ENCODE results near the gene POLD4.

The POLD4 gene

DNA sequence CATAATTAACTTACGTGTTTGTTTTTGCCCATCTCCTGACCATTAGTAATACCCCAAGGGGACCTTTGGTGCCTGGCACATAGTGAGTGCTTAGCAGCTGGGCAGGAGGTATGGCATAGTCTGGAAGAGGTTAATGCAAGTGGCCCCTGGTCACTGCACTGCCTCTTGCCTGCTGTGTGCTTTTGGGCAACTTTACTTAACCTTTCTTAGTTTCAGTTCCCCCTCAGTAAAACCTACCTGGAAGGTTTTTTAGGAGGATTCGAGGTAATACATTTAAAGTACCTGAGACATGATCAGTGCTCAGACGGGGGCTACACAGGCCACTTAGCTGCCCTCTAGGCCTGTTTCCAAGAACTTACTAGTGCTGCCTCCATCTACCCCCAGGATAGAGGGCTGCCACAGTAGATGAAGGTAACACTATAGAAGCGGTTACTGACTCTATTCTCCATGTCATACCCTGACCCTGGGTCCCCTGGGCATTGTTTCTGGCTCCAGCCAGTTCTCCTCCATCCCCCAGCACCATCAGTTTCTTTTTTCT lies 3.3 kb downstream of the POLD4 start:
- TF ChIP-seq, protein P1, sequence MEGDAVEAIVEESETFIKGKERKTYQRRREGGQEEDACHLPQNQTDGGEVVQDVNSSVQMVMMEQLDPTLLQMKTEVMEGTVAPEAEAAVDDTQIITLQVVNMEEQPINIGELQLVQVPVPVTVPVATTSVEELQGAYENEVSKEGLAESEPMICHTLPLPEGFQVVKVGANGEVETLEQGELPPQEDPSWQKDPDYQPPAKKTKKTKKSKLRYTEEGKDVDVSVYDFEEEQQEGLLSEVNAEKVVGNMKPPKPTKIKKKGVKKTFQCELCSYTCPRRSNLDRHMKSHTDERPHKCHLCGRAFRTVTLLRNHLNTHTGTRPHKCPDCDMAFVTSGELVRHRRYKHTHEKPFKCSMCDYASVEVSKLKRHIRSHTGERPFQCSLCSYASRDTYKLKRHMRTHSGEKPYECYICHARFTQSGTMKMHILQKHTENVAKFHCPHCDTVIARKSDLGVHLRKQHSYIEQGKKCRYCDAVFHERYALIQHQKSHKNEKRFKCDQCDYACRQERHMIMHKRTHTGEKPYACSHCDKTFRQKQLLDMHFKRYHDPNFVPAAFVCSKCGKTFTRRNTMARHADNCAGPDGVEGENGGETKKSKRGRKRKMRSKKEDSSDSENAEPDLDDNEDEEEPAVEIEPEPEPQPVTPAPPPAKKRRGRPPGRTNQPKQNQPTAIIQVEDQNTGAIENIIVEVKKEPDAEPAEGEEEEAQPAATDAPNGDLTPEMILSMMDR (IDR thresholded peaks at IDR 0.05; ENCODE audit: insufficient read depth, low read length), result no peak
- no peak for TF ChIP-seq POLR2AphosphoS5 (IDR thresholded peaks at IDR 0.05; ENCODE audit: low read depth)
- no peak for TF ChIP-seq GABPA (IDR thresholded peaks at IDR 0.05; ENCODE audit: low read depth)
- no peak for TF ChIP-seq SPI1 (IDR thresholded peaks at IDR 0.05; ENCODE audit: borderline replicate concordance, low read depth)
- TF ChIP-seq, protein P2, sequence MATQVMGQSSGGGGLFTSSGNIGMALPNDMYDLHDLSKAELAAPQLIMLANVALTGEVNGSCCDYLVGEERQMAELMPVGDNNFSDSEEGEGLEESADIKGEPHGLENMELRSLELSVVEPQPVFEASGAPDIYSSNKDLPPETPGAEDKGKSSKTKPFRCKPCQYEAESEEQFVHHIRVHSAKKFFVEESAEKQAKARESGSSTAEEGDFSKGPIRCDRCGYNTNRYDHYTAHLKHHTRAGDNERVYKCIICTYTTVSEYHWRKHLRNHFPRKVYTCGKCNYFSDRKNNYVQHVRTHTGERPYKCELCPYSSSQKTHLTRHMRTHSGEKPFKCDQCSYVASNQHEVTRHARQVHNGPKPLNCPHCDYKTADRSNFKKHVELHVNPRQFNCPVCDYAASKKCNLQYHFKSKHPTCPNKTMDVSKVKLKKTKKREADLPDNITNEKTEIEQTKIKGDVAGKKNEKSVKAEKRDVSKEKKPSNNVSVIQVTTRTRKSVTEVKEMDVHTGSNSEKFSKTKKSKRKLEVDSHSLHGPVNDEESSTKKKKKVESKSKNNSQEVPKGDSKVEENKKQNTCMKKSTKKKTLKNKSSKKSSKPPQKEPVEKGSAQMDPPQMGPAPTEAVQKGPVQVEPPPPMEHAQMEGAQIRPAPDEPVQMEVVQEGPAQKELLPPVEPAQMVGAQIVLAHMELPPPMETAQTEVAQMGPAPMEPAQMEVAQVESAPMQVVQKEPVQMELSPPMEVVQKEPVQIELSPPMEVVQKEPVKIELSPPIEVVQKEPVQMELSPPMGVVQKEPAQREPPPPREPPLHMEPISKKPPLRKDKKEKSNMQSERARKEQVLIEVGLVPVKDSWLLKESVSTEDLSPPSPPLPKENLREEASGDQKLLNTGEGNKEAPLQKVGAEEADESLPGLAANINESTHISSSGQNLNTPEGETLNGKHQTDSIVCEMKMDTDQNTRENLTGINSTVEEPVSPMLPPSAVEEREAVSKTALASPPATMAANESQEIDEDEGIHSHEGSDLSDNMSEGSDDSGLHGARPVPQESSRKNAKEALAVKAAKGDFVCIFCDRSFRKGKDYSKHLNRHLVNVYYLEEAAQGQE (IDR thresholded peaks at IDR 0.05; ENCODE audit: insufficient replicate concordance, low read depth), result no peak
- no peak for DNase-seq (ENCODE audit: low read depth in 1 of 2, low spot score in 1 of 2)
- Histone ChIP-seq H3K27ac (replicated peaks) (no peak overlapping the region), H3K4me3 (replicated peaks; ENCODE audit: insufficient read depth, low read length) (no peak overlapping the region), H3K27me3 (ENCODE audit: insufficient read depth, poor library complexity, severe bottlenecking) (no peaks in the 10 kb centered on the region)

DNA sequence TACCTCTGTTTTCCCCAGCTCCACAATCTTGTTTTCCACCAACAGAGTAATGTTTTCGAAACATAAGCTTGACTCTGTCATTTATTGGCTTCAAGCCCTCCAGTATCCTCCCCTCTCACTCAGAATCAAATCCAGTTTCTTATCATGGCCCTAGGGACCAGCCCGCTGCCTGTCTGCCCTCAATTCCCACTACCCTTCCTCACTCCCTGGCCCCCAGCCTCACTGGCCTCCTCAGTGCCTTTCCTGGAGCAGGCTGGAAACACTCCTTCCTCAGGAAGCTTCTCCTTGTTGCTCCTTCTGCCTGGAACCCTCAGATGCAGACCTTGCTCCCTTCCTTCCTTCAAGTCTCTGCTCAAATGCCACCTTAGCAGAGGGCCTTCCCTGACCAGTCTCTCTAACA lies 3.9 kb downstream of the POLD4 start:
- TF ChIP-seq POLR2AphosphoS5 (IDR thresholded peaks at IDR 0.05; ENCODE audit: low read depth), result no peak
- TF ChIP-seq, protein P1 (IDR thresholded peaks at IDR 0.05; ENCODE audit: insufficient read depth, low read length), result no peak
- no peak for TF ChIP-seq SPI1 (IDR thresholded peaks at IDR 0.05; ENCODE audit: borderline replicate concordance, low read depth)
- TF ChIP-seq, protein P2 (IDR thresholded peaks at IDR 0.05; ENCODE audit: insufficient replicate concordance, low read depth), result no peak
- TF ChIP-seq GABPA (IDR thresholded peaks at IDR 0.05; ENCODE audit: low read depth), result no peak
- no peak for DNase-seq (ENCODE audit: low read depth in 1 of 2, low spot score in 1 of 2)
- Histone ChIP-seq H3K27me3 (ENCODE audit: insufficient read depth, poor library complexity, severe bottlenecking) (no peaks in the 10 kb centered on the region), H3K4me3 (replicated peaks; ENCODE audit: insufficient read depth, low read length) (no peak overlapping the region), H3K27ac (replicated peaks) (no peak overlapping the region)

DNA sequence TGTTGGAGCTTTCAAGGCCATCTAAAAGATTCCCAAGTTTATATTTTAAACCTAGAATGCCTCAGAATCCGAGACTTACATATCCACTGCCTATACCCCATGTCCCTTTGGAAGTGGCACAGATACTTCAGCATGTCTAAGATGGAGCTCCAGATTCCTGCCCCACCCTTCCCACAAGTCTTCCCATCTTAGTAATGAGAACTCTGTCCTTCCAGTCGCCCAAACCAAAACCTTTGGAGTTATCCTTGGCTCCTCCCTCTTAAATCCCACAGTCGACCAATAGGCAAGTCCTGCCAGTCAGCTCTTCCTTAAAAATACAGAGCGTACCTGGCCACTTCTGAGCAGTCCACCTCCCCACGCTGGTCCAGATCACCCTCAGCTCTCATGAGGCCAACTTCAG lies 4.3 kb downstream of the POLD4 start:
- Histone ChIP-seq H3K27ac (replicated peaks) (no peak overlapping the region), H3K27me3 (ENCODE audit: insufficient read depth, poor library complexity, severe bottlenecking) (no peaks in the 10 kb centered on the region), H3K4me3 (replicated peaks; ENCODE audit: insufficient read depth, low read length) (no peak overlapping the region)
- no peak for DNase-seq (ENCODE audit: low read depth in 1 of 2, low spot score in 1 of 2)
- TF ChIP-seq, protein P2 (IDR thresholded peaks at IDR 0.05; ENCODE audit: insufficient replicate concordance, low read depth), result no peak
- TF ChIP-seq, protein P1 (IDR thresholded peaks at IDR 0.05; ENCODE audit: insufficient read depth, low read length), result no peak
- TF ChIP-seq SPI1 (IDR thresholded peaks at IDR 0.05; ENCODE audit: borderline replicate concordance, low read depth) (no peak), POLR2AphosphoS5 (IDR thresholded peaks at IDR 0.05; ENCODE audit: low read depth) (no peak), GABPA (IDR thresholded peaks at IDR 0.05; ENCODE audit: low read depth) (no peak)

All from HL-60 (cell line).